K562 treated with DMSO at 1 percent for 12 hours (cell line): Measurements from ENCODE around the gene FBXW5. TPM values are rescaled to one million over a fixed set of nuclear protein-coding genes. Genes with fewer than 3 reads are reported as not detected.

Experiments
- total RNA-seq: library from RNA; unstranded; fragments of 300-600 nt; gene quantifications from 2 replicates; pipeline ENCODE4 v1.2.3, GENCODE V29; 2022; ENCODE audit not compliant: insufficient read depth

The FBXW5 gene, protein sequence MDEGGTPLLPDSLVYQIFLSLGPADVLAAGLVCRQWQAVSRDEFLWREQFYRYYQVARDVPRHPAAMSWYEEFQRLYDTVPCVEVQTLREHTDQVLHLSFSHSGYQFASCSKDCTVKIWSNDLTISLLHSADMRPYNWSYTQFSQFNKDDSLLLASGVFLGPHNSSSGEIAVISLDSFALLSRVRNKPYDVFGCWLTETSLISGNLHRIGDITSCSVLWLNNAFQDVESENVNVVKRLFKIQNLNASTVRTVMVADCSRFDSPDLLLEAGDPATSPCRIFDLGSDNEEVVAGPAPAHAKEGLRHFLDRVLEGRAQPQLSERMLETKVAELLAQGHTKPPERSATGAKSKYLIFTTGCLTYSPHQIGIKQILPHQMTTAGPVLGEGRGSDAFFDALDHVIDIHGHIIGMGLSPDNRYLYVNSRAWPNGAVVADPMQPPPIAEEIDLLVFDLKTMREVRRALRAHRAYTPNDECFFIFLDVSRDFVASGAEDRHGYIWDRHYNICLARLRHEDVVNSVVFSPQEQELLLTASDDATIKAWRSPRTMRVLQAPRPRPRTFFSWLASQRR
- 126 and 129 TPM in 2 replicates for total RNA-seq

DNA sequence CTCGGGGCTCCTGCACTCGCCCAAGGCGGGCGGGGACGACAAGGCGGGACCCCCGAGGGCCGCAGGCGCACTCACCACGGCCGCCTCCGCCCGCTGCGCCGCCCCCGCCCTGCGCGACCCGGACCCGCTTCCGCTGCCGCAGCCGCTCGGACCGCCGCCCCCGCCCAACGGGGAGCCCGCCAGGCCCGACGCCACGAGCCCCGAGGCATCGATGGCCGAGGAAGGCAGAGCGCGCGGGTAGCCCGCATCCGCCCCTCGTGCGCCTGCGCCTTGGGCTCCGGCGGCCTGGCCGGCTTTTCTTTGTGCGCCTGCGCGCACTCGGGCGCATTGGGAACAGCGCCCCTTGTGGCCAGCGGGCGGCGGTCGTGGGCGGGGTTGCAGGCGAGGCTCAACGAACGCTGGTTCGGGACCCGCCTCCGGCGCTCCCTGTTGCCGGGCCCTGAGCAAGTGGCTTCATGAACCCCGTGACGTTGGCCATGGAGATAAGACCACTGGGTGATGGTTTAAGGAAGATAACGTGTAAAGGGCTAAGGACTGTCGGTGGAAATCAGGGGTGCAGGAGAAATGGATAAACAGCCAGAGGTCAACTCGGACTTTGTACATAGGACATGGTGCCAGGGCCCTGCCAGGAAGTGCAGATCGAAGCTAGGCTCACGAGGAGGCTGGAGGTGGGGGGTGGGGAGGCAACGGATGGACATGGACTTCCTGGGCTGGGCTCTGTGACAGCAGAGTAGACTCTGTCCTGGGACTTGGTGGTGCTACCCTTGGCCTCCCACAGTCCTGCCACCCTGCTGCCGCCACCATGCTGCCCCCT is at the start of gene FBXW5, which contains the start of gene C8G:
TSS of gene FBXW5 (minus strand) at position 220 of the 814 bp plus-strand sequence. CDS start 655 bp downstream, outside the sequence.
TSS of gene C8G (plus strand) at position 725 of the 814 bp plus-strand sequence. CDS start at position 803, 78 bp downstream.

DNA sequence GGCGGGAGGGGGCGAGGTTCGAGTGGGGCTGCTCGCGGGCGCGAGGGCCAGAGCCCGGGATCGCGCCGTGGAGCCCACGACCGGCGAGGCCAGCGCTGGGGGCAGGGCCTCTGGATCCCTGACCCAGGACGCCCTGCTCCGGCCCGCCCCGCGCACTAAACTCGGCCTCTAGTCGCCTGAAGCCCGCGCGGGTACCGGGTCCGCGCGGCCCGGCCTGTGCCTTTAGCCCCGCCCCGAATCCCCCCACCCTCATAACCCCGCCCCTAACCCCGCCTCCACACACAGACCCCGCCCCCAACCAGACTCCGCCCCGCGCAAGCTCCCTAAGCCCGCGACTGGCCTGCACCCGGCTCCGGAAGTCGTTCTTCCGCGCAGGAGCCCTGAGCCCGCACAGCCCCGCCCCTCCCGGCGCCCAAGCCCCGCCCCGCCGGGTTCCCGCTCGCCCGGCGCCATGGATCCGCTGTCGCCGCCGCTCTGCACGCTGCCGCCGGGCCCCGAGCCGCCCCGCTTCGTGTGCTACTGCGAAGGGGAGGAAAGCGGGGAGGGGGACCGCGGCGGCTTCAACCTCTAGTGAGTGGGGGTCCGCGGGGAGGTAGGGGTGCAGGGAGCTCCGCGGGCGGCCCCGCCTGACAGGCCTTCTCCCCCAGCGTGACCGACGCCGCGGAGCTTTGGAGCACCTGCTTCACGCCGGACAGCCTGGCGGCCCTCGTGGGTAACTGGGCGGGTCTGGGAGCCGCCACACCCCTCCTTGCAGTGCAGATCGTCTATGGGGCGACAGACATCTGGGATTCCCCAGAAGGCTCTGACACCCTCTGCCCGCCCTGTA is 47.7 kb upstream of the FBXW5 start, which contains the start of gene PAXX:
TSS of gene PAXX (plus strand) at position 430 of the 826 bp plus-strand sequence. CDS start at position 452, 22 bp downstream.

GRCh38 chr9:136982232-136983051 is 37.9 kb upstream of the FBXW5 start, which contains the start of gene LCNL1:
Gene LCNL1 (plus strand): TSS chr9:136982993. CDS start chr9:136983587, 594 bp downstream.

DNA sequence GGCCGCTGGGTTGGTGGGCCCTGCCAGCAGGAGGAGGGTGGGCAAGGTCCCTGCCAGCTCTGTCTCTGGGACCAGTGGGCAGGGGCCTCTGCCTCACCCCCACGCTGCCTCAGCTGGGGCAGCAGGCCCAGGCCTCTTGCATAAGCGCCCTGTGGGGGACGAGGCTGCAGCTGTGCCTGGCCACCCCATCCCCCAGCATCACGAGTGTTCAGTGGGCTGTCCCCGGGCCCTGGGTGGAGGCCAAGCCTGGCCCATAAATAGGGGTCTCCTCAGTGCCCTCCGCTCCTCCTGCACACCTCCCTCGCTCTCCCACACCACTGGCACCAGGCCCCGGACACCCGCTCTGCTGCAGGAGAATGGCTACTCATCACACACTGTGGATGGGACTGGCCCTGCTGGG is 32.7 kb upstream of the FBXW5 start, which contains the start of gene PTGDS:
TSS of gene PTGDS (plus strand) at position 282 of the 400 bp plus-strand sequence. CDS start at position 357, 75 bp downstream.

GRCh38 chr9:136951541-136952320 is 7.2 kb upstream of the FBXW5 start, which contains the start of gene LCN12:
Gene LCN12 (plus strand): TSS chr9:136952273. CDS start chr9:136952328, 55 bp downstream.

Other genes with a start within 250 kb of the FBXW5 start
- gene DIPK1B, start 232.2 kb downstream of the FBXW5 start, total RNA-seq = 11.1 and 12.0 TPM in 2 replicates
- gene LCN10, start 201.8 kb downstream of the FBXW5 start, total RNA-seq = not detected in 2 replicates
- gene LCN6, start 196.2 kb downstream of the FBXW5 start, total RNA-seq = not detected in 2 replicates
- gene LCN8, start 186.5 kb downstream of the FBXW5 start, total RNA-seq = not detected in 2 replicates
- gene LCN15, start 180.2 kb downstream of the FBXW5 start, total RNA-seq = not detected in 2 replicates
- 32.1 and 71.4 TPM in 2 replicates for gene TMEM141, start 153.4 kb downstream of the FBXW5 start, total RNA-seq
- 0.42 TPM in 1 of 2 replicates, not detected in the other for gene CCDC183, start 148.4 kb downstream of the FBXW5 start, total RNA-seq
- gene RABL6, start 136.8 kb downstream of the FBXW5 start, total RNA-seq = 123 and 151 TPM in 2 replicates
- gene AJM1, start 102.3 kb downstream of the FBXW5 start, total RNA-seq = 6.5 and 14.3 TPM in 2 replicates
- 119 and 244 TPM in 2 replicates for gene PHPT1, start 95.3 kb downstream of the FBXW5 start, total RNA-seq
- gene MAMDC4, start 92.4 kb downstream of the FBXW5 start, total RNA-seq = 3.4 and 3.6 TPM in 2 replicates
- gene EDF1, start 78.4 kb downstream of the FBXW5 start, total RNA-seq = 551 and 781 TPM in 2 replicates
- 25.9 and 33.7 TPM in 2 replicates for gene TRAF2, start 58.2 kb downstream of the FBXW5 start, total RNA-seq
- not detected in 2 replicates for gene C8G, start 505 bp upstream of the FBXW5 start, total RNA-seq
- not detected in 2 replicates for gene LCN12, start 7.5 kb upstream of the FBXW5 start, total RNA-seq
- 12.3 and 16.0 TPM in 2 replicates for gene PTGDS, start 32.8 kb upstream of the FBXW5 start, total RNA-seq
- gene LCNL1, start 38.3 kb upstream of the FBXW5 start, total RNA-seq = not detected in 2 replicates
- 91.4 and 99.8 TPM in 2 replicates for gene PAXX, start 47.7 kb upstream of the FBXW5 start, total RNA-seq
- gene CLIC3, start 51.8 kb upstream of the FBXW5 start, total RNA-seq = not detected in 2 replicates
- gene ABCA2, start 83.5 kb upstream of the FBXW5 start, total RNA-seq = 5.4 and 10.9 TPM in 2 replicates
- not detected in 2 replicates for gene FUT7, start 87.3 kb upstream of the FBXW5 start, total RNA-seq
- 1.0 and 4.3 TPM in 2 replicates for gene NPDC1, start 101.4 kb upstream of the FBXW5 start, total RNA-seq
- not detected in 2 replicates for gene ENTPD2, start 109.3 kb upstream of the FBXW5 start, total RNA-seq
- 17.4 and 28.8 TPM in 2 replicates for gene SAPCD2, start 125.8 kb upstream of the FBXW5 start, total RNA-seq
- gene UAP1L1, start 132.8 kb upstream of the FBXW5 start, total RNA-seq = 5.9 and 8.8 TPM in 2 replicates
- 47.0 and 51.4 TPM in 2 replicates for gene MAN1B1, start 142.2 kb upstream of the FBXW5 start, total RNA-seq
- 194 and 200 TPM in 2 replicates for gene DPP7, start 170.0 kb upstream of the FBXW5 start, total RNA-seq
- 0.85 TPM in 1 of 2 replicates, not detected in the other for gene GRIN1, start 194.4 kb upstream of the FBXW5 start, total RNA-seq
- not detected in 2 replicates for gene LRRC26, start 225.3 kb upstream of the FBXW5 start, total RNA-seq
- gene TMEM210, start 227.3 kb upstream of the FBXW5 start, total RNA-seq = not detected in 2 replicates
- gene ANAPC2, start 243.8 kb upstream of the FBXW5 start, total RNA-seq = 35.8 and 51.1 TPM in 2 replicates
- gene SSNA1, start 243.9 kb upstream of the FBXW5 start, total RNA-seq = 138 and 226 TPM in 2 replicates